Suppressor macrophage treated with lipopolysaccharide for 1 hour (primary cell): ENCODE data around the gene DLX2.
"Not testable (repeated sequence)": the region's sequence is repeated elsewhere in the genome, so short reads cannot be mapped to it uniquely, and the experiment has no call there.

Experiments used
- DNase-seq, 3 donors: peaks; one replicate each; pipeline ENCODE4 v3.0.0-alpha.2; 2020 to 2022

Gene DLX2

GRCh38 chr2:172083628-172084394 is 18.9 kb downstream of the DLX2 start:
- peak in 1 of 3 donors; percentile 10 for DNase-seq

- DNase-seq: peak in 2 of 3 donors; percentile 42 to 63
Measured at GRCh38 chr2:172082944-172083627, 19.6 kb downstream of the DLX2 start.

GRCh38 chr2:172082105-172082943 is 20.4 kb downstream of the DLX2 start:
- peak in 2 of 3 donors; percentile 31 to 33 for DNase-seq

- DNase-seq: peak in 1 of 3 donors; percentile 10
Measured at GRCh38 chr2:172081221-172082022, 21.3 kb downstream of the DLX2 start.

- DNase-seq: no peak
Measured at GRCh38 chr2:172080641-172081220, 22.0 kb downstream of the DLX2 start.

- DNase-seq: peak; percentile 75 to 85 (median 83)
Measured at GRCh38 chr2:172079838-172080640, 22.7 kb downstream of the DLX2 start.

DNA sequence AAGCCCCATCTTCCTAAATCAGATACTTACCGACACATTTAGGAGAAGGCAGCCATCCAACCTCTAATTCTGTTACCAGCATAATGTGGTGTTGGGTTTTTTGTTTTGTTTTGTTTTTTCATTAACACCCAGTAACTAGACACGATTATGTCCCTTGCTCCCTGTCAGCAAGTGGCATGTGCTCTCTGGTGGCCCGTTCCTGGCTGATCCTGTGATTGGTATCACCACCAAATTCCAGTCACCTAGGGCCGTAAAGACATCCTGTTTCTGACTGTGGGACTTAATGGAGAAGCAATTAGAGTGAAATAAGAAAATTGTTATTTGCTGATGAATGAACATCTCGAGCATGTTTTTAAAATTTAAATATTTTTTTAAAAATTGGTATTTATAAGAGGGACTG is 23.3 kb downstream of the DLX2 start:
- no peak for DNase-seq

DNA sequence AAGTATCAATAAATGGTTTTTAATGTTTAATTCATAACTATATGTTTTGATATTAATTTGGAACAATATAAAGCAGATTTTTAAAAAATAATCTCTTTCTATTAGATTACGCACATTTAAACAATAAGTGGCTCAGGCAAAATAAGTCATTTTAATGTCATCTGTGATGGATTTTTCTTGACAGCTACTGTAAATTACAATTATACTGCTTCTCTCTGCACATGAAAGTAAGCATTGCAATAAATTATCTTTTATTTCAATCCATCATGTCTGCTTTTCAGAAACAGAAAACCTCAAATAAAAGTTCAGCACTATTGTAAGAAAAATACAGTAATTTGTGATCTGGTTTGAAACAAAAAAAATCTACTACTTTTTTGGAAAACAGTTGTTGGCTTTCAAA is 28.4 kb downstream of the DLX2 start:
- no peak for DNase-seq

DNA sequence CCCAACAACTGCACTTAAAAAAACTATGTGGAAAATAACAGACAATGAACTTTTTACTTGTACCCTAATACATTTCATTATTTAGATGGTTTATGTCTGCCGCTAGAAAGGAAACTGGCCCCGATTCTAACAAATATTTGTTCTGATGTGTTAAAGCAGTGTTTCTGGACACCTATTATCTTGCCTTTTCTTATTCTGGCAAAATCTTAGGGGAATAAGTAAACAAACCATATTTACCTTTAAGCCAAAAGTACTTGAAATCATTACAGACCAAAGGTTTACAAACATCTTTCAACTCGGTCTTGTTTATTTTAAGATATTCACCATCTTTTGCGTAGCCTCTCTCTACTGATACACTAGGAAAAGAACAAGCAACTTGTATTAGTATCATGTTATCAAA is 29.2 kb downstream of the DLX2 start:
- no peak for DNase-seq

- DNase-seq: no peak
Measured at GRCh38 chr2:172072706-172073105, 30.0 kb downstream of the DLX2 start.

GRCh38 chr2:172072303-172072702 is 30.4 kb downstream of the DLX2 start:
- no peak for DNase-seq

DNA sequence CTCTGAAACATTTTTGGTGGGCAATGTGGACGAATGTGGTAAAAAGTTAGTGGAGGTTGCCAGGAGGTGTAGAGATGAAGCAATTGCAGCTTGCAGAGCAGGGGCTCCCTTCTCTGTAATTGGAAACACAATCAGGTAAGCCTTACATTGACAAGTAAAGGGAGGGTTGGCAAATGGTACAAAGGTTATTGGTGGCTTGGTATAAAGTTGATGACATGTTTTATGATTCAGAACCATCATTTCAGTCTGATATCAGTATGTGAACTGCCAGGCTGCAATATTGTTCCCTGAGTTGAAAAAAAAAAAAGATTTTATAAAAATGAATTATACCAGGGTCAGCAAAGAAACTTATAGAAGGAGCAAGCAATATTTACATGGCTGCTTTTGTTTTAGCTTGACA is 31.8 kb downstream of the DLX2 start:
- DNase-seq: no peak

- DNase-seq: not testable (repeated sequence)
Measured at GRCh38 chr2:172067905-172068304, 34.8 kb downstream of the DLX2 start.

DNA sequence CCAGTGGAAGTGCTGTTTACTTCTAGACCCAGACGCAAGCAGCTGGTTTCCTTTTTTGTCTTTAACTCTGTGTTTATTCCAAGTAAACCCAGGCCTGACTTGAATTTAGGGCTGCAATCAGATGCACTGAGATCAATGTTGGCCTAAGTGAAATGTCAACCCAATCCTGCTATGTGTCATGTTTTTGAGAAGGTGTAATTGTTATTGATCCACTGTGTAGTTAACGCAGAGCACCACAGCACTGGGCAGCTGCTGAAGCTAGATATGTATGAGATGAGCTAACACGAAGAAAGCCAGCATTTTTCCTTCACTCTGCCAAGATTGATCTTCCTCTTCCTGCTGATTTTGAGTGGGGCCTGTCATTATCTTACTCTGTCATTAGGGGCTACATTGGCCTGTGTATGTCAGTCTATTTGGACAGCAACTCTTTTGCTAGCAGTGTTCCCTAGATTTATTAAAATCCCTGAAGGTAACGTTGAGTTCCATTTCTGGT is 36.3 kb downstream of the DLX2 start:
- no peak for DNase-seq

DNA sequence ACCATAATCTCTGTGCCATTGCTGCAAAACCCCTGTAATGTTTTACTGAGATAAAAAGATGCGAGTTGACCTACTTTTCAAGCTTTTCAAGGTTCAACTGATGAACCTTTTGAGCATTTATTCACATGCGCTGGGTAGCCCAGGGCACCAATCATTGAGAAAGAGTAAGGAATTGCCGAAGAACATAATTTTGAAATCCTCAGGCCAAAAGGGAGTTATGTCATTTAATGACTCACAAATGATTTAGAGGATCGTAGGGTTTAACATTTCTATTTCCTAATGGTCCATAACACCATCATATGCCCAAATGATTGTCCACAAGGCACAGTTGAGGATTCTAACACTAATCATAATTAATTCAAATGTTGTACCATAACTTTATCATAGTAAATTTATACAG is 37.6 kb downstream of the DLX2 start:
- DNase-seq: peak; percentile 42 to 75 (median 54)

DNA sequence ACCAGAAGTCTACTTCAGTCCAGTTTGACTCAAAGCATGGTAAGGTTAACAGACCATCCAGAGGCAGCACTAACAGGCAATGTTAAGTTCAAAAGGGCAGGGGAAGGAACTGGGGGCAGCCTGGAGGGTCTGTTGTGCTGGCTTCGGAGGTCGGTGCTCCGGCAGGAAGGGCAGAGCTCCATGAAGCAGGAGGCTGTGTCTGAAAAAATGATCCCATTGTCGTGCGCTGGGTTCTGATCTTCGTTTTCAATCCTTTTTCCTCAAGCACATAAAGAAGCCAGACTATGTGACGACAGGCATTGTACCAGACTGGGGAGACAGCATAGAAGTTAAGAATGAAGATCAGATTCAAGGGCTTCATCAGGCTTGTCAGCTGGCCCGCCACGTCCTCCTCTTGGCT is 39.3 kb downstream of the DLX2 start:
- DNase-seq: no peak

- DNase-seq: no peak
Measured at GRCh38 chr2:172062402-172063004, 40.2 kb downstream of the DLX2 start.

DNA sequence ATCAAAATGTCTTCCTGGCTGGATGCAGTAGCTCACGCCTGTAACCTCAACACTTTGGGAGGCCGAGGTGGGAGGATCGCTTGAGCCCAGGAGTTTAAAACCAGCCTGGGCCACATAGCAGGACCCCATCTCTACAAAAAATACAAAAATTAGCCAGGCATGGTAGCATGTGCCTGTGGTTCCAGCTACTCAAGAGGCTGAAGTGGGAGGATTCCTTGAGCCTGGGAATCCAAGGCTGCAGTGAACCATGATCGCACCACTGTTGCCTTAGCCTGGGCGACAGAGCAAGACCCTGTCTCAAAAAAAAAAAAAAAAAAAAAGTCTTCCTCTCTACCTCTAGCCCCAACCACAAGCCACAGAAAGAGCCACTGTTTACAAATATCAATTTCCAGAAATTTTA is 42.6 kb downstream of the DLX2 start:
- not testable (repeated sequence) for DNase-seq

DNA sequence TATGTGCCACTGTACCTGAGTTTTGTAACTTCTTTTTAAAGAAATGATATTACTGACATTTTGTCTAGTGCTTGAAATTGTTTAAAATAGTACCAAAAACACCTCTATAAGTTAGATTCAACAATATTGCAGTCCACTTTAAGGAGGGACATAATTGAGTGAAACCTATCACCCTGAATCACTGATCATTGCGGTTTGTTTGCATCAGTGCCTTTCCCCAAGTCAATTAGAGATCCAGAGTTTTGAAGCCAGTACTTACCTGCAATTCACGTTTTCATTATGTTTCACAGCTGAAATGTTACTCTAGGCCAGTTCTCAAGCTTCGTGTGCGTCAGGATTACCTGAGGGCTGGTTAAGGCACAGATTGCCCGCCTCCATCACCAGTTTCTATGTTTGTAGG is 44.0 kb downstream of the DLX2 start:
- DNase-seq: no peak

GRCh38 chr2:172056293-172056692 is 46.4 kb downstream of the DLX2 start:
- no peak for DNase-seq

DNA sequence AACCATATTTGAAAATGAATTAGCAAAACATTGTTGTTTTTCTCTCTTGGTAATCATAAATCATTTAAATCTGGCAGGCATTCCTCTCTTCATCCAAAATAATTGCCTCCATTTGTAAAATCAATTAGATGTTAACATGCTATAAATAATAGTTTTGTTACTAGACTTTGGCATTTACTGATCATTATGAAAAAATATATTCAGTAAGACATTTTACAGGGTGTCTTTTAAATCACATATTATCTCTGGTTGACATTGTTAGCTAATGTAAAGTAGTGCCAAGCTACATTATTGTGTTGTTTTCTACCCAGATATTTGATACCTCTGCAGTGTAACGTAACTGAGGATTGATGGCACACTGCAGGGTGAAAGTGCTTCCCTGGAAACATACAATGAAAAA is 49.2 kb downstream of the DLX2 start:
- DNase-seq: no peak
